Cardiac fibroblast (primary cell): ENCODE data around the gene LAPTM5.
A peak's percentile ranks its signal among the peaks of the same experiment; 100 is the strongest.

Experiments
- DNase-seq, 2 donors: peaks; one replicate each; pipeline versions ENCODE4 v3.0.0 to v3.0.0-alpha.2; 2010; ENCODE audit warnings: low read depth in 2 of 2
- H3K4me3 ChIP-seq, 2 donors: replicated peaks in 1 of 2; 1 replicate in 1 of 2; 2 replicates in 1 of 2; pipeline ENCODE4 v1.5.1; 2011; ENCODE audit warnings: low read depth in 2 of 2, low read length in 2 of 2, mild to moderate bottlenecking in 2 of 2, moderate library complexity in 1 of 2
- CTCF ChIP-seq: IDR thresholded peaks from one replicate; pipeline ENCODE4 v1.5.1; 2011; ENCODE audit warnings: low read depth, mild to moderate bottlenecking, low read length, inconsistent platforms

Gene LAPTM5

GRCh38 chr1:30714025-30714424 is 43.5 kb downstream of the LAPTM5 start:
- no peak for TF ChIP-seq CTCF
- no peak for DNase-seq
- no peak overlapping the region for H3K4me3 ChIP-seq

GRCh38 chr1:30713311-30713710 is 44.3 kb downstream of the LAPTM5 start:
- peak; percentile 15 to 26 for DNase-seq
- H3K4me3 ChIP-seq, result no peak overlapping the region
- TF ChIP-seq CTCF, result no peak

- H3K4me3 ChIP-seq, result no peak overlapping the region
- no peak for DNase-seq
- TF ChIP-seq CTCF, result no peak
Observed at GRCh38 chr1:30712583-30712982, 45.0 kb downstream of the LAPTM5 start.

GRCh38 chr1:30710407-30710806 is 47.2 kb downstream of the LAPTM5 start:
- TF ChIP-seq CTCF, result no peak
- no peak overlapping the region for H3K4me3 ChIP-seq
- no peak for DNase-seq

GRCh38 chr1:30708361-30708728 is 49.2 kb downstream of the LAPTM5 start:
- no peak overlapping the region for H3K4me3 ChIP-seq
- no peak for TF ChIP-seq CTCF
- no peak for DNase-seq

- DNase-seq, result peak; percentile 66 to 71
- H3K4me3 ChIP-seq, result no peak overlapping the region
- peak; percentile 83 for TF ChIP-seq CTCF
Observed at GRCh38 chr1:30707412-30708360, 49.9 kb downstream of the LAPTM5 start.
